Left renal cortex interstitium (tissue), 4 donors: ENCODE data around the gene GJD3. TPM values are rescaled to one million over a fixed set of nuclear protein-coding genes. Genes with fewer than 3 reads are reported as not detected.

Experiments used
- DNase-seq, 4 donors: peaks; one replicate each; pipeline ENCODE4 v3.0.0-alpha.2; 2013; ENCODE audit warnings: low read depth in 4 of 4, low spot score in 2 of 4, missing footprints in 1 of 4
- polyA plus RNA-seq, 4 donors: library from polyadenylated mRNA; unstranded; fragments of 120-200 nt; gene quantifications; one replicate each; pipeline ENCODE4 v1.2.1, GENCODE V29; 2013; ENCODE audit not compliant: insufficient read length in 4 of 4

GJD3 gene
- polyA plus RNA-seq, 4 donors = not detected

DNA sequence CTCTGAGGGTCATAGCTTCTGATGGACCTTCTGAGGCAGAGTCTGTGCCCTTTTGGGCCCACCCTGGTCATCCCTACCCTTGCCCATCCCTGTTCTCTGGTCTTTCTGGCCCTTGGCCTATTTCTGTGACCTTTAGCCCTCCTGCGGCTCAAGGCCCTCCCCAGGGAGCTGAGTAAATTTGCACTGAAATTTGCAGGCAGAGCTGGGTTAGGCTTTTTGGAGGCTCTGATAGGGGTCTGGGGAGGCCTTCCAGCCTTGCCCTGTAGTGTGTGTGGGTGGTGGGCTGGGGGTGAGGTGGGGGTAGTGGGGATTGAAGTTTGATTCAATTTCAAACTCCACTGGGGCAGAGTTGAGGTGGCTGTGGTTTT is 37.7 kb downstream of the GJD3 start:
- no peak for DNase-seq

DNA sequence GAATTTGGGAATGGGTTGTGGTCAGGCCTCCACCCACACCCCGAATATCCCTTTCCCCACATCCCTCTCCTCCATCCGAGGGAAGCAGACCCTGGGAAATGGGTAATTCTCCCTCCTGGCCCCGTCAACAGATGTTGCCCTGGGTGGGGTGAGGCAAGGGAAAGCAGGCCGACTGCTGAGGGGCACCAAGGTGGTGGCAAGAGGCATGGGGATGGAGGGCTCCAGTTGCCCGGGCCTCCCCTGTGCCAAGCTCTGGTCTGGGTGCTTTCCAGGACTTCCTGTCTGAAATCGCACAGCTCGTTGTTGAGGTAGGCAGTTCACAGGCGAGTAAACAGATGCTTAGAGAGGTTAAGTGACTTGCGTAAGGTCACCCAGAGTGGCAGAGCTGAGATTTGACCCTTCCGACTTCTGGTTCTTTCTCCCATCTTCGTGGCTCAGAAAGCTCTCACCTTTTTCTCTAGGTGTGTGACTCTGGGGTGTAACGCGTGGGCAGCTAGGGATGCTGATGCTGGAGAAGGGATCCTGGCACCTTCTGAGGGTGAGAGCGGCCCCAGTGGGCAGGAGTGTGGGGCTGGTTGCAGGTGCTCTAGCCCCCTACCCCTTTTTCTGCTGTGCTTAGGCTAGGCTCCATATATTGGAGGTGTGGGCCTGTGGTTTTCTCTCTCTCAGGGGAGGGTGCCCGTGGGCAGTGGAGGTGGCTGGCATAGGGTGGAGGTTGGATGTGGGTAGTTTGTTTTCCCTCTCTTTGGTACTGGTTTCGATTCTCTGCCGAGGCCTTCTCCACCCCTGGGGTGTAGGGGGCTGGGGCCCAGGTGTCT is 38.3 kb downstream of the GJD3 start:
- DNase-seq = no peak

DNA sequence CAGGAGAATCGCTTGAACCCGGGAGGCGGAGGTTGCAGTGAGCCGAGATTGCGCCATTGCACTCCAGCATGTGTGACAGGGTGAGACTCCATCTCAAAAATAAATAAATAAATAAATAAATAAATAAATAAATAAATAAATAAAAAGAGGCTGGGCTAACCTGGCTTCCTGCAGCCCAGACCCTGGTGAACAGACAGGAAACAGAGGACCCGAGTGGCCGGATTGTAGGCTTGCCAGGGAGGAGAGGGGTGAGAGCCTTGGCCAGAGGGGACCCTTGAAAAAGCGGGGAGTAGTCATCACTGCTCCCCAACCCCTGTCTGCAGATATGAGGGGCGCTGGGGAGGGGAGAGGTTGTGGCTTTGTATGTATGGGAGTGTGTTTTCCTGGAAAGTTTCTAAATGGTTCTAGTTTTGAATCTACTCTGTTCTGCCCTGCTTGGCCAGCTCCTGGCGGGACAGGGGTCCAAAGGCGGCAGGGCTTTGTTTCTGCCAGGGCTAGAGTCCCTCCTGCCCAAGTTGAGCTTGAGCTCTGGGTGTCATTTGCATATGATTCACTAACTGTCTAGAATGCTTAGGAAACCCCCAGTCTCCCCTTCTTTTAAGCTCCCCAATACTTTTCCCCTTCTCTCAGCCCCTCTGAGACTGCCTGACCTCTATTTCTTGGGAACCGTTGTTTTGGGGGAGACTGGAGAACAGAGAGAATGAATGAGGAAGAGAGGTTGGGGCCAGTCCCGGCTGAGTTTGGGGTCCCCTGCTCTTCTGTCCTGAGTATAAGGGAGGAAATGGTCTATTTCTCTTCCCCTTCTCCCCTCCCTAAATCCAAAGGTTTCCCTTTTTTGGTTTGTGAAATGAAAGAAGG is 39.2 kb downstream of the GJD3 start:
- DNase-seq = no peak

- DNase-seq = no peak
Observed at GRCh38 chr17:40323391-40324381, 40.9 kb downstream of the GJD3 start.

DNA sequence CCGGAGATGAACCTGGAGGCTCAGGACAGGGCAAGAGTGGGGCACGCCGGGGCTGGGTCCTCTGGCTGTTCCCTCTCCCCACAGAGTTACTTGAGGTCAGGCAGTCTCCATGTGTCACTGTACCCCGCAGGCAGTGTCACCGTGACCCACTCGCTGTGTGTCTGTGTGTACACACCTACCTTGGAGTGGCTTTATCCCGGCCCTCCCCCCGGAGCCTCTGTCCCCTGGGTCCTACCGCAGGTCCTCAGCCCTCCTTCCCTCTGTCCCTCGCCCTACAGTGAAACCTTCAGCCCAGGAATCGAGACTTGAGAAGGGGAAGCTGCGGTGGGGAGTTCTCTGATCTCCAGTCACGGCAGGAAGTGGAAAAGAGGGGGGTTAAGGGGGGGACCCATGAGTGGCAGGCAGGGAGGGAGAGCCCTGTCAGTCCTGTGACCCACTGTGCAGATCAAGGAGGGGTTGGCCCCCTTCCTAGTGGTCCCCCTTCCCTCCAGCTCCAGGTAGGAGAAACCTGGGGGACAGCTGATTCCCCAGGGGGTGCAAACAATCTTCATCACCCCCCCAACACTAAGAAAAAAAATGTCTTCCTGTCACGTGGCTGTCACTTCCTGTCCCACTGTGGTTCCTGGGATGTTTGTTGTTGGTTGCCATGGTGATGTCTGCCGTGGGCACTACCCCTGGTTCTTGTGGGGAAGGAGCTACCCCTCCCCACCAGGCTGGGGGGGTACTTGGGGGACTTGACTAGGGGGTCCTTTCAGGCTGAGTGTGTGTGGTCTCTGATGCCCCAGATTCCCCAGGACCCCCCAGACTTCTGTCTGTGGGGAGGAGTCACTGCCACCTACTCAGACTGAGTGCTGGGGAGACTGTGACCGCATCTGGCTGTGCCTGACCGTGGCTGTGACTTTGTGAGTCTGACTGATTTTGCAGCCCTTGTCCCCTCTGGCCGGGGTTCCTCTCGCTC is 41.9 kb downstream of the GJD3 start:
- DNase-seq = no peak

DNA sequence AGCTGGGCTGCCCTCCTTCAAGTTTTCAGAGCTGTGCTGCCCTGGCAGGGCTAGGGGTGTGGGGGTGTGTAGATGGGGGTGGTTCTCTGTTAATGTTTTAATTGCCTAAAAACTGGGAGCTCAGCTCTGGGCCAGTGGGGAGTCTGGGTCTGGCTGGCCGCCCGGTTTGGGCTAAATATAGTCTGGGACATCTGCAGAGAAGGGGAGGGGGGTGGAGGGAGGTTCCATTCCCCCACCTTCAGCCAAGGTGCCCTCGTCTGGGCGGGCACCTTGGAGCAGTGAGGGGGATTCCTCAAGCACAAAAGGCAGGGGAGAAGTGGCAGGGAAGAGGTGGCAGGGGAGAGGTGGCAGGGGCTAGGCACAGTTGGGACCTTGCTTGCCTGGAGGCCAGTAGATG is 42.6 kb downstream of the GJD3 start:
- DNase-seq = no peak

DNA sequence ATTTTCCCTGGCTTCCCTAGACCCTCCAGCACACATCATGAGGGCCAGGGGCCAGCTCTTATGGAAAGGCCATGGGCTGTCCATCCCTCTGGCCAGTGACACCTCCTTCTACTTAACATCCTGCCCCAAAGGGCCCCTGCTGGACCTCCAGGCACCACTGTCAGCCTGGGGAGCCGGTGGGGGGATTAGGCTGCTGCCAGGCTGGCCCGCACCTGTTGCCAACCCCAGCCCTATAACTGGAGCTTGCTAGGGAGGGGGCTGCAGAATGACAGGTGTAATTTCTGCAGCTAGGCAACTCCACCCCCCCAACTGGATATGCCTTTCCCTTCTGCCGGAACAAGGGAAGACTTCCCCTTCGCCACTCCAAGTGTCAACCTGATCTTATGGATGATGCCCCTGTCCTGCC is 43.0 kb downstream of the GJD3 start:
- DNase-seq = no peak

- DNase-seq = no peak
Observed at GRCh38 chr17:40320756-40321523, 43.6 kb downstream of the GJD3 start.

DNA sequence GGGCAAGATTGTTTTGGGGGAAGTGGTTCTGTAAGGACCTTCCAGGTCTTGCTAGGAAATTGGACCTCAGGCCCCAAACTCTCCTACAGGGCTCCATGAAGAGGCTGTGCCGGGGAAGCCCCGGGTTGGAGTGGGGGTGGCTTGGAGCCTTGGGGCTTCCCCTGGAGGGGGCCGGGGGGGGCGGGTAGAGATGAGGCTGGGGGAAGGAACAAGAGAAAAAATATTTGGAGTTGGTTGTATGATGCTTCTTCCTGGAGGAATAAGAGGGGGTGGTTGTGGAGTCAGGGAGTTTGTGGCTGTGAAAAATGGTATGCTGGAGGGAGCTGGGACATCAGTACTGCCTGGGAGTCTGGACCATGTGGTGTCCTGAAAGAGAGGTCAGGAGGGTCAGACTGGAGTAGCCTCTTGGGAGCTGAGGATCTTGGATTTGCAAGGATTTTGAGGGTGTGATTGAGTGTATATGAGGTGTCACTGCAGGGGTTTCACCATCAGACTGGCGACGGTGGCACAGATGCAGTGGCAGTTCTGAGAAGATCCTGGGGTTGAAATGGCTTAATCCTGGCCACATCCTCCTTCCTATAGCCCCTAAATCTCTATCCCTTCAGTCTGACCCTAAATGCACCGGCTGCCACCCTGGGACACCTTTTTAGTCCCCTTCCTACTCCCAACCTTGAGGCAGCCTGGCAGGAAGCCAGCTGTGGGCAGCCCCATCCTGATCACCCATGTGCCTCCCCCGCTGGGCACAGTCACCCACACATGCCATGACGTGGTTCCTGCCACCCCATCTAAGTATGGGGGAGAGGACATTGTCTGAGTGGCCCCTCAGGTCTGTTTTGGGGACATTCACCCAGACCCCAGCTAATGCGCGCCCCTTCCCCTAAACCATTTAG is 44.6 kb downstream of the GJD3 start:
- DNase-seq = no peak

DNA sequence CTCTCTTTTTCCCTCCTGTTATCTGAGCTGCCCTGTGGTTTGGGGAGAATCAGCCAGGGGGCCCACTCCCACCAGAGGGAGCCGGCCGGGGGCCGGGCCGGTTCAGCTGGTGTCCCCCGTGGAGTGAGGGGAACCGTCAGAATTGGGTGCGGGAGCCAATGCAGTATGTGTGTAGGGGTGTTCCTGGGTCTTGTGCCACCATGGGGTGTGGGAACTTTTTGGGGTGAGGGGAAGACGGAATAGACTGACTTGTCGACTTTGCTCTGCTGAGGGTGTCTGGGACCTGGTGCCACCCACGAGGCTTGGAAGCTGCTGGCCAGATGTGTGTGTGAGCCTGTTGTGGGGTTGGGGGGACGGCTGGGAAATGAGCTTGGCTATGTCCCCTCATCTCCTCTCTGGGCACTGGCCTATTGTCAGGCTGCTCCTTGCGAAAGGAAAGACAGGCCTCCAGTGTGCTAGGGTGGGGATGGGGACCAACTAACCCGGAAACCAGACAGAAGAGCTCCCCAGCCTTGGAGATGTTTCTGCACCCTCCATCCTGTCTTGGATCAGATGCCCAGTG is 45.6 kb downstream of the GJD3 start:
- no peak for DNase-seq

DNA sequence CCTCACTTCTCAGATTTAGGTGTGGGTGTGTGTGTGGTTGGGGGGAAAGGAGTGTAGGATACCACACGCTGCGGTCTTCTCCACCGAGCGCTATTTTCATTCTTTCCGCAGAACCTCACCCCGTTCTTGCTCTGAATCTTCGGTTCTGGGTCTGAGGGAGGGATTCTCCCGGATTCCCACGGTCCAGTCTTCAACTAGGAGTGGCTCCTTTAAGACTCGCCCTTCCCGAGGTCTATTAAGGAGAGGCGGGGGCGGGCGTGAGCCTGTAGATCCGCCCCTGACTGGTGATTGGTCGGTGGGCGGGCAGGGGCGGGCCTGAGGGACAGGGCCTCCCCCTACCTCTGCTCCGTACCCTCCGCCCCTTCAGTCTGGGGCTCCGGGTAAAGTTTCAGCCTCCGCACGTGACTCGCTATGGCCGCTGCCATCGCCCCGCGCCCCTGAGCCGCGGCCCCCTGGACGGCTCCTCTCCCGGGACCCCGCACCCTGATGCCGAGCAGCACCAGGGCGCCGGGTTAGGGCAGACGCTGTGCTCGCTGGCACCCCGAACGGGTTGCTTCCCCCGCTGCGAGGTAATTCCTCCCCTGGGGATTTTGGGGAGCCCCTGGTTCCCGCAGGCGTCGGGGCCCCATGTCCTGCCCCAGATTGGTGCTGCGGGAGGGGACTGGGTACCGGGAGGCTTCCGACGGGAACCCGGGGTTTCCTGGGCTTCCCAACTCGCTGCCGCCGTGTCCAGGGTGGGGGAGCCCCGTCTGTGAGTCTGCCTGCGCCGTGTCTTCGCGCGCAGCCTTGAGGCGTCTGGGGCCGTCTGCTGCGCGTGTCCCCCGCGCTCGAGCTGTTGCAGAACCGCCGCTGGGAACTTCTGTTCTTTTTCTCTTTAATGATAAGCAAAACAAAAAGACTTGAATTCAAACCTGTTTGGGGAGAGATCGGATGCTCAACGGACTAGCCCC is 46.4 kb downstream of the GJD3 start:
- DNase-seq = peak in 3 of 4 donors; percentile 81 to 94 (median 90)

- DNase-seq = no peak
Observed at GRCh38 chr17:40317345-40317873, 47.1 kb downstream of the GJD3 start.

- DNase-seq = no peak
Observed at GRCh38 chr17:40316571-40317344, 47.8 kb downstream of the GJD3 start.

DNA sequence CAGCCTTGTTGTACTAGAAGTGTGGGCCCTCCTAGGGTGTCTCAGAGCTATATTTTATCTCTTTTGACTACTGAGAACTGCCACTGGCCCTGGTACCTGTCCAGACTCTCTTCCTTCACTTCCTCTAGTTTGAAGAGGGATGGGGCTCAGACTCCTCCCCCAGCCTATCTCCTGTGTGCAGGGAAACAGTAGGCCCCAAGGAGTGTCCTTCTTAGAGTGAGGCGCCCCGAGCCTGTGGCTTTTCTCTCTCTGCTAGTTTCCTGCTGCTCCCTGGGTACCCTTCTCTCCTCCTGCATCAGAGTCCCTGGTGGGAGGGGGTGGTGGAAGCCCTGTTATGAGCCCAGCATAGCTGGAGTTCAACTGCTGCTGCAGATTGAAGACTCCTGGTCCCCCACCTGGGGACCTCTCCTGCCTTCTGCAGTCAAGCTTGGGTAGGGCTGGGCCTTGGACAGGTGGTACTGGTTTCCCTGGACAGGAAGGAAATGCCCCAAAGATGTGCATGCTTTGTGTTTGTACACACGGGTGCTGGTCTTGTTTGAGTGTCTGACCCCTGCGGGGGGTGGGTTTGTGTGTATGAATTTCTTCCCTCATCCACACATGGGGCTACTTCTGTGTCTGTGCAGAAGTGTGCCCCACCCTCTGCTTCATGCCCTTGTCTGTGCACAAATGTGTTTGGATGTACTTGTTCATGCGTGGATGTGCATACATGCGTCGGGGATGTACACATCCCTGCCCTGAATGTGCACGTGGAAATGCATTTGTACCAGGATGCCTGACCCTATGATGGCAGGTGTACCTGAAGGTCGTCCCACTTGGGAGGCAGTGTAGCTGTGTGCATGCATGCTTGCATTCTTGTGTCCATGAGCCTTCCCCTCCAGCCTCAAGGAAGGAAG is 48.6 kb downstream of the GJD3 start:
- DNase-seq = no peak
